Caco-2 (cell line): ENCODE data around the gene PYGO2. TPM values are rescaled to one million over a fixed set of nuclear protein-coding genes. Genes with fewer than 3 reads are reported as not detected.

Experiments used
- BruUV-seq: library from RNA; stranded (reverse); fragments of 400-500 nt; replicated peaks from 2 replicates; lab custom pipeline; 2021; lab: Mats Ljungman, UMichigan
- CTCF ChIA-PET: fragments of 300-600 bp; sonication (Branson Sonifier 250); formaldehyde crosslinking; loops from one replicate; lab custom pipeline; 2022; ENCODE audit warnings: antibody characterized with exemption; lab: Charles Lee
- POLR2A ChIA-PET: fragments of 300-600 bp; sonication (Branson Sonifier 250); formaldehyde crosslinking; loops from one replicate; lab custom pipeline; 2022; ENCODE audit warnings: antibody characterized with exemption; lab: Charles Lee
- DNase-seq, 2 experiments: peaks; one replicate each; pipeline versions ENCODE4 v3.0.0 to v3.0.0-alpha.2; 2020 to 2022
- H3K27me3 ChIP-seq: replicated peaks from 2 replicates; pipeline ENCODE4 v1.6.0; 2011; ENCODE audit warnings: low read length; ENCODE audit not compliant: control insufficient read depth, insufficient read depth
- H3K36me3 ChIP-seq: 2 replicates; pipeline ENCODE4 v1.5.1; 2011; ENCODE audit warnings: low read length; ENCODE audit not compliant: control insufficient read depth, insufficient read depth
- H3K4me1 ChIP-seq: fragments of 250-450 bp; sonication (Bioruptor Pico); 2 replicates; pipeline ENCODE4 v1.5.1; 2020; ENCODE audit warnings: mild to moderate bottlenecking
- H3K4me3 ChIP-seq: 2 replicates; pipeline ENCODE4 v1.5.1; 2011; ENCODE audit warnings: low read depth, mild to moderate bottlenecking, control low read depth, low read length
- H3K9me3 ChIP-seq: fragments of 250-450 bp; sonication (Bioruptor Pico); 2 replicates; pipeline ENCODE4 v1.5.1; 2020; ENCODE audit warnings: mild to moderate bottlenecking, moderate library complexity
- H3K27ac Mint-ChIP-seq: one replicate; pipeline ENCODE4 v1.8.0; 2022; ENCODE audit warnings: mixed read lengths; ENCODE audit not compliant: unreplicated experiment
- H3K27me3 Mint-ChIP-seq: one replicate; pipeline ENCODE4 v1.8.0; 2022; ENCODE audit warnings: mixed read lengths; ENCODE audit not compliant: insufficient read depth, unreplicated experiment
- H3K36me3 Mint-ChIP-seq: one replicate; pipeline ENCODE4 v1.8.0; 2022; ENCODE audit warnings: mild to moderate bottlenecking, mixed read lengths; ENCODE audit not compliant: insufficient read depth, unreplicated experiment
- H3K4me1 Mint-ChIP-seq: one replicate; pipeline ENCODE4 v1.8.0; 2022; ENCODE audit warnings: low read depth, mixed read lengths; ENCODE audit not compliant: unreplicated experiment
- H3K4me3 Mint-ChIP-seq: one replicate; pipeline ENCODE4 v1.8.0; 2022; ENCODE audit warnings: mild to moderate bottlenecking, moderate library complexity, mixed read lengths; ENCODE audit not compliant: unreplicated experiment
- H3K9me3 Mint-ChIP-seq: one replicate; pipeline ENCODE4 v1.8.0; 2022; ENCODE audit warnings: mixed read lengths; ENCODE audit not compliant: unreplicated experiment
- CTCF ChIP-seq, 2 experiments: fragments of 200-600 bp in 1 of 2; IDR thresholded peaks; 1 replicate in 1 of 2; 2 replicates in 1 of 2; pipeline versions ENCODE4 v1.5.1 to v1.8.0; 2011 to 2022; ENCODE audit warnings: antibody characterized with exemption in 1 of 2, control low read depth in 1 of 2, inconsistent platforms in 1 of 2, low read depth in 1 of 2, low read length in 1 of 2, mild to moderate bottlenecking in 1 of 2, moderate library complexity in 1 of 2; ENCODE audit not compliant: insufficient read depth in 1 of 2, severe bottlenecking in 1 of 2, unreplicated experiment in 1 of 2
- intact Hi-C: fragments of 100-400 bp; cut with micrococcal nuclease; formaldehyde crosslinking; loops from one replicate; pipeline ENCODE4 v1.10.0; 2022; ENCODE audit not compliant: unreplicated experiment
- total RNA-seq: library from RNA; stranded (reverse); gene quantifications from 2 replicates; pipeline ENCODE4 v1.2.3, GENCODE V29; 2022

Gene PYGO2
- total RNA-seq, 1 experiment from 2014 or later = 34.9 TPM

- ChIA-PET POLR2A (no interaction called here), CTCF (interaction anchor here (0.8 kb wide), 1 partner anchor 30 kb away, joined by 3 read pairs; the partner anchor contains the start of gene FLAD1)
- Mint-ChIP-seq H3K4me1 (peaks cover 16% of the 10 kb centered on the region), H3K36me3 (peaks cover 19% of the 10 kb centered on the region), H3K9me3 (no peaks in the 10 kb centered on the region), H3K27ac (no peak overlapping the region), H3K4me3 (no peak overlapping the region), H3K27me3 (no peaks in the 10 kb centered on the region)
- BruUV-seq = no TSS peak
- H3K36me3 ChIP-seq = no peaks in the 10 kb centered on the region
- no peak for TF ChIP-seq CTCF (IDR thresholded peaks at IDR 0.05; ENCODE audit: insufficient read depth in 1 of 2, low read depth in 1 of 2, low read length in 1 of 2, severe bottlenecking in 1 of 2, unreplicated experiment in 1 of 2)
- no peaks in the 10 kb centered on the region for H3K9me3 ChIP-seq
- no peaks in the 10 kb centered on the region for H3K27me3 ChIP-seq
- DNase-seq = no peak
- H3K4me1 ChIP-seq = peaks cover 10% of the 10 kb centered on the region
- intact Hi-C loops = no loop called here
- H3K4me3 ChIP-seq = no peak overlapping the region
Observed at GRCh38 chr1:154953611-154954038, 8.0 kb downstream of the PYGO2 start.

GRCh38 chr1:154952664-154953063 is 8.9 kb downstream of the PYGO2 start:
- ChIA-PET CTCF (interaction anchor here (0.9 to 1.0 kb wide), 2 partner anchors 8 to 9 kb away, joined by 3 read pairs; partner anchors contain the start of gene PYGO2), POLR2A (no interaction called here)
- no peaks in the 10 kb centered on the region for H3K9me3 ChIP-seq
- H3K27me3 Mint-ChIP-seq = no peaks in the 10 kb centered on the region
- peaks cover 18% of the 10 kb centered on the region for H3K36me3 Mint-ChIP-seq
- H3K4me1 ChIP-seq = peaks cover 10% of the 10 kb centered on the region
- H3K4me3 Mint-ChIP-seq = no peak overlapping the region
- BruUV-seq = no TSS peak
- H3K27me3 ChIP-seq = no peaks in the 10 kb centered on the region
- peaks cover 16% of the 10 kb centered on the region for H3K4me1 Mint-ChIP-seq
- no peaks in the 10 kb centered on the region for H3K36me3 ChIP-seq
- TF ChIP-seq CTCF (IDR thresholded peaks at IDR 0.05; ENCODE audit: insufficient read depth in 1 of 2, low read depth in 1 of 2, low read length in 1 of 2, severe bottlenecking in 1 of 2, unreplicated experiment in 1 of 2) = no peak
- DNase-seq = no peak
- H3K4me3 ChIP-seq = no peak overlapping the region
- H3K27ac Mint-ChIP-seq = no peak overlapping the region
- no peaks in the 10 kb centered on the region for H3K9me3 Mint-ChIP-seq
- intact Hi-C loops = no loop called here

- BruUV-seq = no TSS peak
Observed at GRCh38 chr1:154951901-154952657, 9.5 kb downstream of the PYGO2 start.

More at GRCh38 chr1:154951901-154952657, 9.5 kb downstream of the PYGO2 start:
- Mint-ChIP-seq H3K4me1 (peaks cover 10% of the 10 kb centered on the region), H3K9me3 (no peaks in the 10 kb centered on the region), H3K27ac (no peak overlapping the region), H3K4me3 (no peak overlapping the region), H3K27me3 (no peaks in the 10 kb centered on the region), H3K36me3 (peaks cover 13% of the 10 kb centered on the region)
- no peak for TF ChIP-seq CTCF (IDR thresholded peaks at IDR 0.05; ENCODE audit: insufficient read depth in 1 of 2, low read depth in 1 of 2, low read length in 1 of 2, severe bottlenecking in 1 of 2, unreplicated experiment in 1 of 2)
- DNase-seq = no peak
- ChIA-PET POLR2A (no interaction called here), CTCF (interaction anchor here (0.9 to 1.0 kb wide), 2 partner anchors 9 kb away, joined by 3 read pairs; partner anchors contain the start of gene PYGO2)
- Histone ChIP-seq H3K9me3 (no peaks in the 10 kb centered on the region), H3K4me3 (no peak overlapping the region), H3K4me1 (peaks cover 7% of the 10 kb centered on the region), H3K36me3 (no peaks in the 10 kb centered on the region), H3K27me3 (no peaks in the 10 kb centered on the region)
- intact Hi-C loops = no loop called here
